ENCODE data around the gene UBE2E2.

Gene UBE2E2

GRCh38 chr3:23242106-23242505 lies 39.0 kb downstream of the UBE2E2 start:
- DNase-seq: peak in 1 of 4 experiments; percentile 4

- no peak for DNase-seq
Observed at GRCh38 chr3:23244324-23245041, 41.4 kb downstream of the UBE2E2 start.

- DNase-seq: no peak
Observed at GRCh38 chr3:23246651-23247050, 43.5 kb downstream of the UBE2E2 start.

GRCh38 chr3:23248594-23249131 lies 45.5 kb downstream of the UBE2E2 start:
- no peak for DNase-seq

GRCh38 chr3:23249961-23250360 lies 46.8 kb downstream of the UBE2E2 start:
- DNase-seq: no peak

GRCh38 chr3:23252122-23252521 lies 49.0 kb downstream of the UBE2E2 start:
- no peak for DNase-seq

- no peak for DNase-seq
Observed at GRCh38 chr3:23253214-23253613, 50.1 kb downstream of the UBE2E2 start.

- DNase-seq: no peak
Observed at GRCh38 chr3:23254282-23254681, 51.2 kb downstream of the UBE2E2 start.

- no peak for DNase-seq
Observed at GRCh38 chr3:23254835-23255234, 51.7 kb downstream of the UBE2E2 start.

- no peak for DNase-seq
Observed at GRCh38 chr3:23256741-23257435, 53.8 kb downstream of the UBE2E2 start.

GRCh38 chr3:23258110-23258509 lies 55.0 kb downstream of the UBE2E2 start:
- no peak for DNase-seq

GRCh38 chr3:23259515-23259914 lies 56.4 kb downstream of the UBE2E2 start:
- DNase-seq: no peak

GRCh38 chr3:23262766-23263165 lies 59.6 kb downstream of the UBE2E2 start:
- no peak for DNase-seq

GRCh38 chr3:23263796-23264195 lies 60.7 kb downstream of the UBE2E2 start:
- no peak for DNase-seq

- no peak for DNase-seq
Observed at GRCh38 chr3:23264413-23264812, 61.3 kb downstream of the UBE2E2 start.

GRCh38 chr3:23270423-23270822 lies 67.3 kb downstream of the UBE2E2 start:
- DNase-seq: no peak

- no peak for DNase-seq
Observed at GRCh38 chr3:23271876-23272741, 69.0 kb downstream of the UBE2E2 start.

GRCh38 chr3:23272820-23273219 lies 69.7 kb downstream of the UBE2E2 start:
- DNase-seq: no peak

GRCh38 chr3:23275061-23275460 lies 71.9 kb downstream of the UBE2E2 start:
- no peak for DNase-seq

GRCh38 chr3:23275814-23276213 lies 72.7 kb downstream of the UBE2E2 start:
- DNase-seq: no peak

- DNase-seq: no peak
Observed at GRCh38 chr3:23276913-23277658, 74.0 kb downstream of the UBE2E2 start.

GRCh38 chr3:23277688-23278087 lies 74.6 kb downstream of the UBE2E2 start:
- no peak for DNase-seq

- no peak for DNase-seq
Observed at GRCh38 chr3:23283625-23284024, 80.5 kb downstream of the UBE2E2 start.
